ENCODE measurements around the gene DNAH2.
"Not testable (repeated sequence)": the region's sequence is repeated elsewhere in the genome, so short reads cannot be mapped to it uniquely, and the experiment has no call there.

Gene DNAH2

DNA sequence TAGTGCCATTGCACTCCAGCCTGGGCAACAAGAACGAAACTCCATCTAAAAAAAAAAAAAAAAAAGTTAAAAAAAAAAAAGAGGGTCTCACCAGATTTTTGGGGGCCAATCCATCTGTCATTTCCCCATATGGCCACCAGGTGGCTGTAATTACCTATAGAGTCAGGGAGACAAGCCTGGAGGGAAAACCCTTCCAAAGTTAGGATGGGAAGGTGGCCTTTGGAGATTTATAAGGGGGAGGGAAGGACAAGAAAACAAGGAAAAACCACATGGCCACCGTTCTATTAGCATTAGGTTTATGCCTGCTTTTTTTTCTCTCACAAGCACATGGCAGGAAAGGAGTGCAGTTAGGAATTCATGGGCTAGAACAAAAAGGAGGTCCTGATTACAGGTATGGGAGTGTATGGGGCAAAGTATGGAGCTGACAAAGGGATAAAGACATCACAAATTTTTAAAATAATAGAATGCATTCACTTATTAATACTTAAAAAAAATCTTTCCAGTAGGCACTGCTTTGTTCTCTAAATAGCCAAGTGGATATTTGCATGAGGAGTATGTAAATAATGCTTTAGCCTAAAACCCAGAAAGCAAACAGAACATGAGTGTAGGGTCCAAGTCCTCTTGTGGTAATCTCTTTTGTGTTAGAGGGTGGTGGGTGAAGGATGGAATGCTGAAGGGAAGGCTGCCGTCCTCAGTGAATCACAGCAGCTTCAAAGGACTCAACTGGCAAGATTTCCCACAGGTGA lies 145.3 kb downstream of the DNAH2 start:
- no peaks in the 10 kb centered on the region for H3K27me3 Mint-ChIP-seq
- no peak overlapping the region for H3K27ac Mint-ChIP-seq (ENCODE audit: low read depth)
- no peak for ATAC-seq (replicated peaks; ENCODE audit: extremely low read depth, poor library complexity, severe bottlenecking)
- peaks cover 22% of the 10 kb centered on the region for H3K4me1 Mint-ChIP-seq
- H3K9me3 Mint-ChIP-seq, result no peaks in the 10 kb centered on the region
- H3K36me3 Mint-ChIP-seq (ENCODE audit: insufficient read depth), result peaks cover 6% of the 10 kb centered on the region
- H3K4me3 Mint-ChIP-seq, result no peak overlapping the region
- DNase-seq (ENCODE audit: low spot score in 2 of 2), result no peak

- DNase-seq (ENCODE audit: low spot score in 2 of 2); ATAC-seq (replicated peaks; ENCODE audit: extremely low read depth, poor library complexity, severe bottlenecking); H3K4me3 Mint-ChIP-seq; H3K36me3 Mint-ChIP-seq (ENCODE audit: insufficient read depth); H3K27me3 Mint-ChIP-seq; H3K27ac Mint-ChIP-seq (ENCODE audit: low read depth); H3K9me3 Mint-ChIP-seq: not testable (repeated sequence)
- H3K4me1 Mint-ChIP-seq, result peaks cover 29% of the 10 kb centered on the region
Observed at GRCh38 chr17:7864384-7864783, 146.8 kb downstream of the DNAH2 start.

DNA sequence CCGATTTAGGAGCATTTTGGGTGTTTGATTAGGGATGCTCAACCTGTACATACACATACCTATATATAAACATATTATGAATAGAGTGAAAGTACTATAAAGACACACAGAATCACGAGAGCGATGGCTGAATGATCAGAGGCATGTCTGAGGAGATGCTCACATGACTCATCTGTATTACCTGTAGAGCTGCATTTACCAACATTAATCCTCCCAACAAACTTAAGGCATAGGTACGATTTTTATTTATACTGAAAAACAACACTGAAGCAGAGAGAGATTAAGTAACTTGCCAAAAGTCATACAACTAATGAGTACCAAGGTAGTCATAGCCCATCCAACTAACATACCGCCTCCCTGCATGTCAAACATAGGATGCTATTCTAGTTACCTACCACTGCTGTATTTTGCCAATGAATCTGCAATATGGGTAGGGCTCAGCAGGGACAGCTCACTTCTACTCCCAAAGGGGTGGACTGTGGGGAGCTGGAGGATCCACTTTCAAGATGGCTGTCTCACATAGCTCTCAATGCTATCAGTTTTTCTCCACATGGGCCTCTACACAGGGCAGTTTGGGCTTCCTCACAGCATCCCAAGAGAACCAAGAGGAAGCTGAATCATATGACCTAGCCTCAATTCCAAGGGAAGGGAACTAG lies 147.6 kb downstream of the DNAH2 start:
- Mint-ChIP-seq H3K36me3 (ENCODE audit: insufficient read depth) (peaks cover 8% of the 10 kb centered on the region), H3K9me3 (no peaks in the 10 kb centered on the region), H3K27me3 (no peaks in the 10 kb centered on the region), H3K4me1 (peaks cover 29% of the 10 kb centered on the region), H3K4me3 (no peak overlapping the region), H3K27ac (ENCODE audit: low read depth) (no peak overlapping the region)
- ATAC-seq (replicated peaks; ENCODE audit: extremely low read depth, poor library complexity, severe bottlenecking) (no peak), DNase-seq (ENCODE audit: low spot score in 2 of 2) (no peak)

DNA sequence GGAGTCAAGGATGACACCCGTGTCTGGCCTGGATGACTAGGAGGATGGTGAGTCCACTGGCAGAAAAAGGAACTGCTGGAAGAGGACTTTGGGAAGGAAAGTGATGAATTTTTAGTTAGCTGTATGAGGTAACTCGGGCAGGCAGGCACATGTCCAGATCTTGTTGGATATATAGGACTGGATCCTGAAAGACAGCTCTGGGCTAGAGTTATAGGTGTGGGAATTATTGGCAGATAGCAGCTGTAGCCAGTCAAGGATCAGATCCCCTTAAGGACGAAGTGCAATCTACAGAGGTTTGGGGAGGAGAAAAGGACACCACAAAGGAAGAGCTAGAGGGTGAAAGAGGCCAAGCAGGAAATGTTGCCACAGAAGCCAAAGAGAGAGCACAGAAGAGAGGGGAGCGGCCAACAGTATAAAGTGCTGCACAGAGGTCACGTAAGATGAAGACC lies 150.4 kb downstream of the DNAH2 start:
- no peaks in the 10 kb centered on the region for H3K9me3 Mint-ChIP-seq
- ATAC-seq (replicated peaks; ENCODE audit: extremely low read depth, poor library complexity, severe bottlenecking), result peak; percentile 79
- H3K4me3 Mint-ChIP-seq, result peak overlapping the region; percentile 70

GRCh38 chr17:7873051-7873450 lies 155.5 kb downstream of the DNAH2 start:
- Mint-ChIP-seq H3K4me3 (no peak overlapping the region), H3K9me3 (no peaks in the 10 kb centered on the region), H3K36me3 (ENCODE audit: insufficient read depth) (peaks cover 2% of the 10 kb centered on the region), H3K4me1 (peaks cover 23% of the 10 kb centered on the region), H3K27me3 (no peaks in the 10 kb centered on the region), H3K27ac (ENCODE audit: low read depth) (no peak overlapping the region)
- DNase-seq (ENCODE audit: low spot score in 2 of 2), result no peak
- no peak for ATAC-seq (replicated peaks; ENCODE audit: extremely low read depth, poor library complexity, severe bottlenecking)

More for the DNA sequence above, 150.4 kb downstream of the DNAH2 start:
- H3K27ac Mint-ChIP-seq (ENCODE audit: low read depth), result peak overlapping the region; percentile 69
- H3K27me3 Mint-ChIP-seq, result no peaks in the 10 kb centered on the region
- no peak for DNase-seq (ENCODE audit: low spot score in 2 of 2)
- H3K36me3 Mint-ChIP-seq (ENCODE audit: insufficient read depth), result peaks cover 8% of the 10 kb centered on the region
- peaks cover 25% of the 10 kb centered on the region for H3K4me1 Mint-ChIP-seq

DNA sequence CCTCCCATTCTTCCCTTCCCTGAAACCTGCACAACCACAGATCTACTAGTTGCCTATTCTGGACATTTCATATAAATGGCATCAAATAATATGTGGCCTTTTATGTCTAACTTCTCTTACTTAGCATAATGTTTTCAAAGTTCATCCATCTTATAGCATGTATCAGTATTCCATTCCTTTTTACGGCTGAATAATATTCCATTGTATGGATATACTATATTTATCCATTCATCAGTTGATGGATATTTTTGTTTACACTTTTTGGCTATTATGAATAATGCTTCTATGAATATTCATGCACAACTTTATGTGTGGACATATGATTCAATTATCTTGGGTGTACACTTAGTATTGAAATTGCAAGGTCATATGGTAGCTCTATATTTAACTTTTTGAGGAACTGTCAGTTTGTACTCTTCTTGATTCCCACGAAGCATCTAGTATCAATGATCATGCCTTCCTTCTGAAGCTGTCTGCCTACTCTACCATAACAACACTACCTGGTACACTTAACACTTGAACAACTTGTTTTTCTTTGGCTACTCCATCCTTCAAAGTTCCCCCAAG lies 158.3 kb downstream of the DNAH2 start:
- no peak for DNase-seq (ENCODE audit: low spot score in 2 of 2)
- Mint-ChIP-seq H3K4me3 (no peak overlapping the region), H3K27ac (ENCODE audit: low read depth) (no peak overlapping the region), H3K9me3 (no peaks in the 10 kb centered on the region), H3K27me3 (no peaks in the 10 kb centered on the region), H3K4me1 (peaks cover 13% of the 10 kb centered on the region), H3K36me3 (ENCODE audit: insufficient read depth) (no peaks in the 10 kb centered on the region)
- no peak for ATAC-seq (replicated peaks; ENCODE audit: extremely low read depth, poor library complexity, severe bottlenecking)

- H3K4me1 Mint-ChIP-seq, result peaks cover 13% of the 10 kb centered on the region
- no peak overlapping the region for H3K27ac Mint-ChIP-seq (ENCODE audit: low read depth)
- H3K27me3 Mint-ChIP-seq, result no peaks in the 10 kb centered on the region
- ATAC-seq (replicated peaks; ENCODE audit: extremely low read depth, poor library complexity, severe bottlenecking) (no peak), DNase-seq (ENCODE audit: low spot score in 2 of 2) (no peak)
- H3K36me3 Mint-ChIP-seq (ENCODE audit: insufficient read depth), result no peaks in the 10 kb centered on the region
- H3K9me3 Mint-ChIP-seq, result no peaks in the 10 kb centered on the region
- no peak overlapping the region for H3K4me3 Mint-ChIP-seq
Observed at GRCh38 chr17:7878234-7878633, 160.7 kb downstream of the DNAH2 start.

DNA sequence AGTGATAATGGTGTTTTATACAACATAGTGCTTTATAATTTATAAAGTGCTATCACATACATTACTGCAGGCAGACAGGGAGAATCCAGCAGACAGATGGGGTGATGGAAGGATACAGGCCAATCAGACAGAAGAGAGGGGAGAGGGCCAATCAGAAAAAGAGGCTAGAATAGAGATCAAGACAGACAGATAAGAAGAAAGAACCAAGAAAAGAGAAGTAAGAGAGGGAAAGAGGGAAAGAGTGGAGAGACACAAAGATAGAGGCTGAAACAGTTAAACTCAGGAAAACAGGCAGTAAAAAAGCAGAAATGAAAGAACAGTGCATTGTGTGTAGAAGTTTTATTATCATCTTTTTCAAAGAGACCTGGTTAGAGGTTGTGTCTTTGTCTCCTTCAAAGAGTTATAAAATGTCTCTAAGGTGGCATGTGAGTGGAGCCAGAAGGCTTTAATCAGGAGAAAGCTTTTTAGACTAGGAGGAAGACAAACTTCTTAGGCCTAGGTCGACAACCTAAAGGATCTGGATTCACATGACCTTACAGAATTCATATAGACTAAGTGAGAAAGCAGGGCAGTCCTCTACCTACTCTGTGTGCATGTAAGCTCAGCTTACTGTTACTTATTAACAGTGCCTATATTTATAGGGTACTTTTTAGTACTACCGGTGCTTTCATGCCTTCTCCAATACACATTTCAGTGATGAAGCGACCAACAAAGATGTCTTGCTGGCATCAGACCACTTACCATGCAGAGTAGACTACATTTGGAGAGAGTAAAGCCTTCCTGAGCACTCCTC lies 162.7 kb downstream of the DNAH2 start:
- Mint-ChIP-seq H3K27ac (ENCODE audit: low read depth) (no peak overlapping the region), H3K9me3 (no peaks in the 10 kb centered on the region), H3K4me1 (peaks cover 6% of the 10 kb centered on the region), H3K27me3 (no peaks in the 10 kb centered on the region), H3K4me3 (no peak overlapping the region), H3K36me3 (ENCODE audit: insufficient read depth) (peaks cover 3% of the 10 kb centered on the region)
- ATAC-seq (replicated peaks; ENCODE audit: extremely low read depth, poor library complexity, severe bottlenecking) (no peak), DNase-seq (ENCODE audit: low spot score in 2 of 2) (no peak)

DNA sequence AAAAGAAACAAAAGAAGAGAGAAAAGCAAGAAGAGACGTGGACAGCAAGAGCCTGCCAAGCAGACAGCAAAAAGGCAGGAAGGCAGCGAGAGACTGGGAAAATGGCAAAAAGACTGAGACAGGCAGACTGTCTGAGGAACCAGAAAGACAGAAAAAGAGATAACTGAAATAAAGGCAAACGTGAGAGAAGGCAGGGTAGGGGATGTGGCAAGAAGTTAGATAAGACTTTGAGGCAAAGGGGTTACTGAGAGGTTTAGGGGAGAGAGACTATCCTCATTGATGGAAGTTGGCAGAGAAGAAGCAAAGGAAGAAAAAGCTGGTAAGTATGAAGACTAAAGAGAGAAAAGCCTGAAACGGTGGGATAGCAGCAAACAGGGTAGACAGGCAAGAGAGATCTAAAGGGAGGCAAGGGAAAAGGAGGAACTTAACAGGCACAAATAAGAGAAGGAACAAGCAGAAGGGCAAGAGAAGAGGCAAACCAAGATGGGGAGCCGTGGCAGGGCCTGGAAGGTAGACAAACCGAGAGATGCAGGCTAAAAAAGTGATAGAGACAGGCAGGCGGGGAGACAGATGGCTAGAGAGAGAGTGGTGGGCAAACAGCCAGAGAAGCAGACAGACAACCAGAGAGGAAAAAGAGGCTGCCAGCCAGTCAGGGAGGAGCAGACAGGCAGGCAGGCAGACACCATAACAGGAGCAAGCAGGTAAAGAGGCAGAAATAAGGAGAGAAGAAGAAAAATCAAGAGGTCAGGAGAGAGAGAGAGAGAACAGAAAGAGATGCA lies 163.9 kb downstream of the DNAH2 start:
- no peak overlapping the region for H3K4me3 Mint-ChIP-seq
- no peaks in the 10 kb centered on the region for H3K9me3 Mint-ChIP-seq
- H3K27ac Mint-ChIP-seq (ENCODE audit: low read depth), result no peak overlapping the region
- DNase-seq (ENCODE audit: low spot score in 2 of 2), result no peak
- H3K4me1 Mint-ChIP-seq, result peaks cover 2% of the 10 kb centered on the region
- no peak for ATAC-seq (replicated peaks; ENCODE audit: extremely low read depth, poor library complexity, severe bottlenecking)
- H3K27me3 Mint-ChIP-seq, result no peaks in the 10 kb centered on the region
- H3K36me3 Mint-ChIP-seq (ENCODE audit: insufficient read depth), result peaks cover 9% of the 10 kb centered on the region

DNA sequence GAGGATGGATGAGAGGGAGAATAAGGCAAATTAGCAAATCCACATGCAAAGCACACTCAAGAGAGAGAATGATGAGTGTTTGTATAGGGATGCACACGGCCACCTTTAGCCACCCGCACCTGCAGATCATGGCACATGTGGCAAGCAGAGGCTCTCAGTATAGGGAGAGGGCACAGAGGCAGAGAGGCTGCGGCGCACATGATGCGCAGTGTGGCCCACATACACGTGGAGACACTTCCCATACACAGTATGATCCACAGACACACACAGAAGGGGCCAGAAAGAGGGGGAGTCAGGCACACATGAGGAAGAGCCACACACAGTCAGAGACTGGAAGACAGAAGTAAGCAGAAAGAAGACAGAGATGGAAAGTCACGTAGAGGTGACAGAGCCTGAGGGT lies 164.5 kb downstream of the DNAH2 start:
- H3K4me1 Mint-ChIP-seq, result no peaks in the 10 kb centered on the region
- no peak overlapping the region for H3K27ac Mint-ChIP-seq (ENCODE audit: low read depth)
- no peak overlapping the region for H3K4me3 Mint-ChIP-seq
- peaks cover 12% of the 10 kb centered on the region for H3K36me3 Mint-ChIP-seq (ENCODE audit: insufficient read depth)
- no peaks in the 10 kb centered on the region for H3K9me3 Mint-ChIP-seq
- no peak for ATAC-seq (replicated peaks; ENCODE audit: extremely low read depth, poor library complexity, severe bottlenecking)
- no peaks in the 10 kb centered on the region for H3K27me3 Mint-ChIP-seq
- no peak for DNase-seq (ENCODE audit: low spot score in 2 of 2)

DNA sequence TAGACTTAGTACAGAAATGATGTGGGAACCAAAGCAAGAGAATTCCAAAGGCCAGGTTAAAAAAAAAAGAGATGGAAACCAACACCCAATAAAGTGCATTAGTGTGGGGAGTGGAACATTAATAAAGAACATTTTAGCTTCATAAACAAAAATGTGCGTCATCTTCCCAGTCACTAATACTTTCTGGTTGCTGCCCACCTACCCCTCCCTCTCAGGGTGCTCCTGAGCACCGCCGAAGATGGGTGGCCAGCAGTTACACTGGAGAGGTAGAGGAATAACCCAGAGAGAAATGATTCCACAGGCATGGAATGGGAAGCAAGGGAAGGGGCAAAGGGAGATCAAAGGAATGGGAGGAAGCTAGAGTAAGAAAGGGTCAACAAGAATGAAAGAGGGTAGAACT lies 165.1 kb downstream of the DNAH2 start:
- H3K36me3 Mint-ChIP-seq (ENCODE audit: insufficient read depth), result peaks cover 12% of the 10 kb centered on the region
- DNase-seq (ENCODE audit: low spot score in 2 of 2), result no peak
- H3K4me3 Mint-ChIP-seq, result no peak overlapping the region
- no peak for ATAC-seq (replicated peaks; ENCODE audit: extremely low read depth, poor library complexity, severe bottlenecking)
- no peak overlapping the region for H3K27ac Mint-ChIP-seq (ENCODE audit: low read depth)
- no peaks in the 10 kb centered on the region for H3K27me3 Mint-ChIP-seq
- H3K9me3 Mint-ChIP-seq, result no peaks in the 10 kb centered on the region
- no peaks in the 10 kb centered on the region for H3K4me1 Mint-ChIP-seq

Measured in central memory CD8-positive, alpha-beta T cell (primary cell).